ENCODE data around the gene NADSYN1. TPM values are rescaled to one million over a fixed set of nuclear protein-coding genes. Genes with fewer than 3 reads are reported as not detected.

NADSYN1 gene
- total RNA-seq, 1 experiment from 2014 or later, result 35.4 TPM

GRCh38 chr11:71548716-71549151 lies 95.7 kb downstream of the NADSYN1 start:
- no peak for DNase-seq (ENCODE audit: low spot score)

Other genes with a start within 250 kb of the NADSYN1 start
- not detected in 2 replicates for gene SHANK2, start 200.6 kb upstream of the NADSYN1 start, total RNA-seq (2014; rRNA removed; shearing (Covaris generic))
- 46.5 and 47.4 TPM in 2 replicates for gene DHCR7, start 4.8 kb upstream of the NADSYN1 start, total RNA-seq (2014; rRNA removed; shearing (Covaris generic))
- gene KRTAP5-7, start 74.1 kb downstream of the NADSYN1 start, total RNA-seq (2014; rRNA removed; shearing (Covaris generic)), result not detected in 2 replicates
- gene KRTAP5-8, start 84.8 kb downstream of the NADSYN1 start, total RNA-seq (2014; rRNA removed; shearing (Covaris generic)), result not detected in 2 replicates
- gene KRTAP5-9, start 95.2 kb downstream of the NADSYN1 start, total RNA-seq (2014; rRNA removed; shearing (Covaris generic)), result not detected in 2 replicates
- not detected in 2 replicates for gene KRTAP5-10, start 112.4 kb downstream of the NADSYN1 start, total RNA-seq (2014; rRNA removed; shearing (Covaris generic))
- not detected in 2 replicates for gene KRTAP5-11, start 129.7 kb downstream of the NADSYN1 start, total RNA-seq (2014; rRNA removed; shearing (Covaris generic))

All from H4 (cell line).